CD4-positive, alpha-beta memory T cell (primary cell): Measurements from ENCODE around the gene TENM3. TPM values are rescaled to one million over a fixed set of nuclear protein-coding genes. Genes with fewer than 3 reads are reported as not detected.

Experiments used
- CTCF ChIA-PET: fragments of 350-600 bp; sonication (Branson Sonifier 250); formaldehyde crosslinking; loops from one replicate; lab custom pipeline; 2021; ENCODE audit warnings: inconsistent platforms; ENCODE audit not compliant: partially characterized antibody; lab: Charles Lee
- POLR2A ChIA-PET: fragments of 350-600 bp; sonication (Branson Sonifier 250); formaldehyde crosslinking; loops from one replicate; lab custom pipeline; 2021; ENCODE audit not compliant: partially characterized antibody; lab: Charles Lee
- DNase-seq, 5 donors: peaks; one replicate each; pipeline versions ENCODE4 v3.0.0 to v3.0.0-alpha.2; 2020 to 2022; ENCODE audit warnings: mixed read lengths in 1 of 5
- H3K27ac ChIP-seq: one replicate; pipeline ENCODE4 v1.7.0; 2013; ENCODE audit warnings: low read depth, low read length
- H3K27me3 ChIP-seq: 2 replicates; pipeline ENCODE4 v1.7.0; 2013; ENCODE audit warnings: mild to moderate bottlenecking, low read length, moderate library complexity; ENCODE audit not compliant: insufficient read depth
- H3K36me3 ChIP-seq: 2 replicates; pipeline ENCODE4 v1.7.0; 2013; ENCODE audit warnings: mild to moderate bottlenecking, low read length, moderate library complexity; ENCODE audit not compliant: insufficient read depth
- H3K4me1 ChIP-seq: 2 replicates; pipeline ENCODE4 v1.7.0; 2013; ENCODE audit warnings: mild to moderate bottlenecking, low read length, moderate library complexity; ENCODE audit not compliant: insufficient read depth
- H3K4me3 ChIP-seq, 2 donors: one replicate each; pipeline ENCODE4 v1.7.0; 2013; ENCODE audit warnings: low read length in 2 of 2, mild to moderate bottlenecking in 1 of 2
- H3K9me3 ChIP-seq, 2 donors: one replicate each; pipeline ENCODE4 v1.7.0; 2013; ENCODE audit warnings: low read length in 2 of 2, control low read depth in 1 of 2; ENCODE audit not compliant: control insufficient read depth in 1 of 2
- H3K27ac Mint-ChIP-seq, 7 donors: one replicate each; pipeline ENCODE4 v1.8.0; 2020 to 2021; ENCODE audit warnings: mixed read lengths in 7 of 7, mild to moderate bottlenecking in 6 of 7, inconsistent platforms in 3 of 7, moderate library complexity in 3 of 7
- H3K27me3 Mint-ChIP-seq, 2 donors: one replicate each; pipeline ENCODE4 v1.8.0; 2020 to 2021; ENCODE audit warnings: mixed read lengths in 2 of 2
- H3K36me3 Mint-ChIP-seq, 2 donors: one replicate each; pipeline ENCODE4 v1.8.0; 2020 to 2021; ENCODE audit warnings: mixed read lengths in 2 of 2, inconsistent platforms in 1 of 2, mild to moderate bottlenecking in 1 of 2
- H3K4me1 Mint-ChIP-seq, 4 donors: one replicate each; pipeline ENCODE4 v1.8.0; 2020 to 2021; ENCODE audit warnings: mixed read lengths in 4 of 4, mild to moderate bottlenecking in 1 of 4
- H3K4me3 Mint-ChIP-seq, 8 donors: one replicate each; pipeline ENCODE4 v1.8.0; 2020 to 2021; ENCODE audit warnings: mixed read lengths in 8 of 8, mild to moderate bottlenecking in 7 of 8, moderate library complexity in 6 of 8, inconsistent platforms in 3 of 8
- H3K9me3 Mint-ChIP-seq, 8 donors: one replicate each; pipeline ENCODE4 v1.8.0; 2020 to 2021; ENCODE audit warnings: mixed read lengths in 8 of 8, mild to moderate bottlenecking in 5 of 8, inconsistent platforms in 3 of 8, moderate library complexity in 1 of 8
- intact Hi-C: fragments of 100-400 bp; cut with micrococcal nuclease; formaldehyde crosslinking; loops from one replicate; pipeline ENCODE4 v1.15.1; 2023
- polyA plus RNA-seq, 2 donors: library from polyadenylated mRNA; unstranded; fragments of 300-500 nt; fragmentation: Illumina TruSeq; gene quantifications; one replicate each; pipeline ENCODE4 v1.2.3, GENCODE V29; 2021
- total RNA-seq, 2 experiments: library from RNA; stranded (reverse); gene quantifications; one replicate each; pipeline ENCODE4 v1.2.3, GENCODE V29; 2021

TENM3 gene
- total and polyA plus RNA-seq, 4 experiments from 2014 or later = not detected

GRCh38 chr4:182567119-182567518 is 323.9 kb downstream of the TENM3 start:
- H3K27me3 Mint-ChIP-seq = peaks cover 7 to 11% of the 10 kb centered on the region in 2 donors
- Histone ChIP-seq H3K9me3 (no peaks in the 10 kb centered on the region), H3K4me1 (no peaks in the 10 kb centered on the region), H3K36me3 (no peaks in the 10 kb centered on the region), H3K27me3 (no peaks in the 10 kb centered on the region), H3K27ac (no peak overlapping the region), H3K4me3 (no peak overlapping the region)
- POLR2A ChIA-PET = no interaction called here
- H3K9me3 Mint-ChIP-seq = peaks cover 0 to 3% (median 0%) of the 10 kb centered on the region in 8 donors
- H3K4me3 Mint-ChIP-seq = no peak overlapping the region
- CTCF ChIA-PET = no interaction called here
- H3K36me3 Mint-ChIP-seq = no peaks in the 10 kb centered on the region
- H3K27ac Mint-ChIP-seq = no peak overlapping the region
- DNase-seq = no peak
- intact Hi-C loops = no loop called here
- H3K4me1 Mint-ChIP-seq = peaks cover 0 to 1% (median 0%) of the 10 kb centered on the region in 4 donors

DNA sequence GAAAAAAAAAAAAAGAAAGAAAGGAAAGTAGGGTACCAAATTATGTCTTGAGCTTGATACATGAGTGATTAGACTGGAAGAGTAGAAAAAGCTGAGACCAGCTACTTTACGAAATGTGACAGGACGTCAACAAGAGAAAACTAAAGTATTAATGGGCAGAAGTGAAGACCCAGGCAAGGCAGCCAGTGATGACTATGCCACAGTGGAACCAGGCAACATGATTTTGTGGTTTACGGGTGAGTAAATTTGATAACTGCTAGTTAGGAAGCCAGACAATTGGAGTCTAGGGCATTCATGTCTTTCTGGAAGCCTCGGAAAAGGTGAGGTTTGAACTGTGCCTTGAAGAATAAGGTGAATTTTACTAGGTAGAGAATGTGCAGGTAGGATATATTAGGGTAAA is 326.4 kb downstream of the TENM3 start:
- CTCF ChIA-PET = no interaction called here
- H3K27me3 Mint-ChIP-seq = peaks cover 6 to 7% of the 10 kb centered on the region in 2 donors

DNA sequence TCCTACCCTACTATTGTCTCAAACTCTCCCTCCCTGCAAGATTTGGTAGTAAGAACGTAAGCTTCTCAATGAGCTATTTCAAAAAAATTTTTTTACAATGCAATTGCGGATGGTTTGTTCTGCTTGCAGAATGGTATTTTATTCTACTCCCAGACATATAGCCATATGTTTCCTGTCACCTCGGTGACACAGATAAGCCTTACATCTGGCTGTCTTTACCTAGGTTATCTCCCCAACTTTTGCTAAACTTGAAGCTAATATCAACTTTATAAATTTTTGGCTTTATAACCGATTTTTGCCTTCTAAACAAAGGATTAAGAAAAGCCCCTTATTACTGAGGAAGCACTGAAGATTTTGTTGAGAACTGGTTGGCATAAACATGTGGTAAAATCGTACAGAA is 331.5 kb downstream of the TENM3 start:
- Mint-ChIP-seq H3K9me3 (peaks cover 0 to 3% (median 0%) of the 10 kb centered on the region in 8 donors), H3K27me3 (peaks cover 3 to 9% of the 10 kb centered on the region in 2 donors), H3K4me3 (no peak overlapping the region), H3K27ac (no peak overlapping the region), H3K4me1 (no peaks in the 10 kb centered on the region), H3K36me3 (no peaks in the 10 kb centered on the region)
- DNase-seq = no peak
- no peak overlapping the region for H3K4me3 ChIP-seq
- intact Hi-C loops = no loop called here
- CTCF ChIA-PET = no interaction called here
- no peaks in the 10 kb centered on the region for H3K9me3 ChIP-seq
- POLR2A ChIA-PET = no interaction called here
- H3K27ac ChIP-seq = no peak overlapping the region
- H3K27me3 ChIP-seq = no peaks in the 10 kb centered on the region
- H3K36me3 ChIP-seq = no peaks in the 10 kb centered on the region
- H3K4me1 ChIP-seq = no peaks in the 10 kb centered on the region

More for the DNA sequence above, 326.4 kb downstream of the TENM3 start:
- POLR2A ChIA-PET = no interaction called here
- no peak for DNase-seq
- intact Hi-C loops = no loop called here
- Mint-ChIP-seq H3K9me3 (peaks cover 0 to 3% (median 0%) of the 10 kb centered on the region in 8 donors), H3K36me3 (no peaks in the 10 kb centered on the region), H3K27ac (no peak overlapping the region), H3K4me1 (no peaks in the 10 kb centered on the region), H3K4me3 (no peak overlapping the region)
- Histone ChIP-seq H3K27me3 (no peaks in the 10 kb centered on the region), H3K9me3 (no peaks in the 10 kb centered on the region), H3K36me3 (no peaks in the 10 kb centered on the region), H3K27ac (no peak overlapping the region), H3K4me3 (no peak overlapping the region), H3K4me1 (no peaks in the 10 kb centered on the region)

DNA sequence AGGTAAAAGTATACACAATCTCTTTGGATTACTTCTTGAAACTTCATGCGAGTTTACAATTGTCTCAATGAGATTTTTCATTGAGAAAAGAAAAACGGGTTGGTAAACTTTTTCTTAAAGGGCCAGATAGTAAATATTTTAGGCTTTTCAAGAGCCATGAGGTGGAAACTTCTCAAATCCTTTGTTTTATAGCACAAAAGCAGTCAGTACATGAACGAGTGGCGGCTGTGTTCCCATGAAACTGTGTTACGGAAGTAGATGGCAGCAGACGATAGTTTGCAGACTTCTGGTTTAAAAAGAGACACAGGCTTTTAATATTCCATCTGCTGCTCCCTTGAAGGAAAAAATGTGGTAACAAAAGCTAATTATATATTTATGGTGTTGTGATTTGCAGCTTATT is 332.0 kb downstream of the TENM3 start:
- Histone ChIP-seq H3K36me3 (no peaks in the 10 kb centered on the region), H3K27ac (no peak overlapping the region), H3K4me3 (no peak overlapping the region), H3K4me1 (no peaks in the 10 kb centered on the region), H3K27me3 (no peaks in the 10 kb centered on the region), H3K9me3 (no peaks in the 10 kb centered on the region)
- no peaks in the 10 kb centered on the region for H3K4me1 Mint-ChIP-seq
- no peak for DNase-seq
- ChIA-PET POLR2A (no interaction called here), CTCF (no interaction called here)
- peaks cover under 1 to 6% of the 10 kb centered on the region in 2 donors for H3K27me3 Mint-ChIP-seq
- intact Hi-C loops = no loop called here
- no peak overlapping the region for H3K4me3 Mint-ChIP-seq
- H3K27ac Mint-ChIP-seq = no peak overlapping the region
- peaks cover 0 to under 1% (median 0%) of the 10 kb centered on the region in 8 donors for H3K9me3 Mint-ChIP-seq
- no peaks in the 10 kb centered on the region for H3K36me3 Mint-ChIP-seq

DNA sequence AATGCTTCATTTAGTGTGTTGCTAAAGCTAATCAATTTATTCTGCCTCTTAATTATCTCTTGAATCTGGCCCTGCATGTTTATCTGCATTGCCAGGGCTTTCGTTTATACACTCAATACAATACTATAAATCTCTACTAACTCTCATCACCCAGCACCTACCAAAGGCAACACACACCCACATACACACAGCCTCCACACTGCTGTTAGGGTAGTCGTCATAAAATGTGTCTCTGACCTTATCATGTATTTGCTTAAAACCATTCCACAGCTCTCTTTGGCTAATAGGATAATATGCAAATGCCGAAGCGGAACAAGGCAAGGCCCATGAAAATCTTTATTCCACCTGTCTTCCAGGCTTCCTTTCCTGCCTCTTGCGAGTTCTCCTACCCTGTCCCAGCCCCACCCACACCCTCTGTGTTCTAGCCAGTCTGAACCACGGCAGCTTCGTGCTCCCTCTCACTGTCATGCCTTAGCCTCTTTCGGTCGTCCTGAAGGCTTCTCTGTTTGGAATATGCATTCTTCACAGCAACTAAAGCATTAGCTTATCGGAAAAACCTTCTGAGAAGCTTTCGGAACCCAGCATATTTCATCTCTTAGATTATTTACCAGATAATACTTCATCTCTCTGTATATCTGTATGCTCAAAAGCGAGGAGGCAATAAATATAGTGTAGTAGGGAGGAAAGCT is 333.5 kb downstream of the TENM3 start:
- ChIA-PET CTCF (no interaction called here), POLR2A (no interaction called here)
- no peaks in the 10 kb centered on the region for H3K4me1 ChIP-seq
- Mint-ChIP-seq H3K27me3 (peaks cover 0 to 5% of the 10 kb centered on the region in 2 donors), H3K27ac (no peak overlapping the region), H3K4me3 (no peak overlapping the region), H3K9me3 (no peaks in the 10 kb centered on the region), H3K36me3 (no peaks in the 10 kb centered on the region), H3K4me1 (no peaks in the 10 kb centered on the region)
- no peaks in the 10 kb centered on the region for H3K36me3 ChIP-seq
- no peak overlapping the region for H3K27ac ChIP-seq
- no peak overlapping the region for H3K4me3 ChIP-seq
- intact Hi-C loops = no loop called here
- H3K9me3 ChIP-seq = no peaks in the 10 kb centered on the region
- DNase-seq = no peak
- no peaks in the 10 kb centered on the region for H3K27me3 ChIP-seq

DNA sequence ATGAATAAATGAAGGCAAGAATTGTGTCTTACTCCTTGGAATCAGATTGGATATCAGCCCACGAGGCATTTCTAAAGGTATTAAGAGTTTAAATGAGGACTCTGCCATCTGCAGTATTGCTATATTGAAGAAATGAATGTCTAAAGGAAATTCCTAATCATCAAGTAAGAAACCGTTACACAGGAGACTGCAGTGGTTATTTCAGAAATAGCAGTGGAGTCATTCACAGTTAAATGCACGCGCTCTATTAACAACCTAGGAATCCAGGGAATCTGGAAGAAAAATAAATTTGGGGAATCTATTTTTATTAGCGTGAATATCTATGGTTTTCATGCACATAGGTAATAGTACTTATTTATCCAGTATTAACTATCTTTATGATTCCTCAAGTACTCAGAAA is 334.2 kb downstream of the TENM3 start:
- no peak overlapping the region for H3K4me3 ChIP-seq
- Mint-ChIP-seq H3K4me3 (no peak overlapping the region), H3K9me3 (no peaks in the 10 kb centered on the region), H3K27me3 (peaks cover 0 to 5% of the 10 kb centered on the region in 2 donors), H3K36me3 (no peaks in the 10 kb centered on the region), H3K27ac (no peak overlapping the region), H3K4me1 (no peaks in the 10 kb centered on the region)
- ChIA-PET CTCF (no interaction called here), POLR2A (no interaction called here)
- no peaks in the 10 kb centered on the region for H3K27me3 ChIP-seq
- H3K4me1 ChIP-seq = no peaks in the 10 kb centered on the region
- no peak overlapping the region for H3K27ac ChIP-seq
- no peak for DNase-seq
- no peaks in the 10 kb centered on the region for H3K36me3 ChIP-seq
- H3K9me3 ChIP-seq = no peaks in the 10 kb centered on the region
- intact Hi-C loops = no loop called here

GRCh38 chr4:182578402-182578801 is 335.2 kb downstream of the TENM3 start:
- H3K4me1 Mint-ChIP-seq = no peaks in the 10 kb centered on the region
- no peaks in the 10 kb centered on the region for H3K36me3 Mint-ChIP-seq
- ChIA-PET CTCF (no interaction called here), POLR2A (no interaction called here)
- Histone ChIP-seq H3K27ac (no peak overlapping the region), H3K9me3 (no peaks in the 10 kb centered on the region), H3K4me1 (no peaks in the 10 kb centered on the region), H3K4me3 (no peak overlapping the region), H3K36me3 (no peaks in the 10 kb centered on the region), H3K27me3 (no peaks in the 10 kb centered on the region)
- intact Hi-C loops = no loop called here
- H3K9me3 Mint-ChIP-seq = no peaks in the 10 kb centered on the region
- no peak overlapping the region for H3K4me3 Mint-ChIP-seq
- no peak overlapping the region for H3K27ac Mint-ChIP-seq
- DNase-seq = no peak
- peaks cover 0 to 5% of the 10 kb centered on the region in 2 donors for H3K27me3 Mint-ChIP-seq
